Stimulated activated CD8-positive, alpha-beta memory T cell treated with anti-CD3 and anti-CD28 coated beads, Interleukin-15, amount 100 ng/mL, for 4 hours (primary cell): Measurements from ENCODE around the gene ACACA.

Experiments
- DNase-seq, 2 donors: peaks; one replicate each; pipeline ENCODE4 v3.0.0-alpha.2; 2020; ENCODE audit warnings: low read depth in 2 of 2

ACACA gene

DNA sequence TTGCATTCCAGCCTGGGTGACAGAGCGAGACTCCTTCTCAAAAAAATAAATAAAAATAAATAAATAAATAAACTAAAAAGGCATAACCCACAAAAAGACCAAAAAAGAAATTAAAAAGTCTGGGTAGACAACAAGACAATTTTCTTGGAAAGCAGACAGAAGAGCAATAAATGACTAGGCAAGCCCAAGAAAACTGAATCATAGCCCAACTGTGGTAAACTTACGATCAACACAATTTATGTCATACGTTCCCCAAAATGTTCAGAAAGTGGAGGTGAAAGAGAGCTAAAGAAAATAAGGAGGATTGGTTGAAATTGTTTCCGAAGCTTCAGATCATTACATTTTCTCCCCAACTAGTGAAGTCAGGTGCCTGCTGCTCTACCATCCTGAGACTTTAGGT, 62.1 kb downstream of the ACACA start:
- no peak for DNase-seq

DNA sequence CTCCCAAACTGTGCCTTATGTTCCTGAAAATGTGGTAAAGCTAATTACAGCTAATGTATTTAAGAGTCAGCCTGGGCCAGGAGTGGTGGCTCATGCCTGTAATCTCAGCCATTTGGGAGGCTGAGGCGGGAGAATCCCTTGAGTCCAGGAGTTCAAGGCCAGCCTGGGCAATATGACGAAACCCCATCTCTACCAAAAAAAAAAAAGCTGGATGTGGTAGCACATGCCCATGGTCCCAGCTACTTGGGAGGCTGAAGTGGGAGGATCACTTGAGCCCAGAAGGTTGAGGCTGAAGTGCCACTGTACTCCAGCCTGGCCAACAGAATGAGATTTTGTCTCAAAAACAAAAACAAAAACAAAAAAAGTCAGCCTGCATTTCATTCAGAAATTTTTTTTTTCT, 64.0 kb downstream of the ACACA start:
- DNase-seq, result no peak

DNA sequence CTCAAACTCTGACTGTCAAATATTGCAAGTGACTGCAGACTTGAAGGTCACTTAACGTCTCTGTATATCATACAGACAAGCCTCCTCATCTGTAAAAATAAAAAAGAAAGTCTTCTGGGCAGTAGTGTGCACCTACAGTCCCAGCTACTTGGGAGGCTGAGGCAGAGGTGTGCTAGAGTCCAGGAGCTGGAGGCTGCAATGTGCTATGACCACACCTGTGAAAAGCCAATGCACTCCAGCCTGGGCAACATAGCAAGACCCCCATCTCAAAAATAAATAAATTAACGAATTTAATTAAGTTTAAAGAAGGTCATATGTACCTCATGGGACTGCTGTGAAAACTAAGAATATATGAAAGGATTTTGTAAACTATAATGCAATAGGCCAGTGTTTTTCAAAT, 65.8 kb downstream of the ACACA start:
- DNase-seq, result no peak

DNA sequence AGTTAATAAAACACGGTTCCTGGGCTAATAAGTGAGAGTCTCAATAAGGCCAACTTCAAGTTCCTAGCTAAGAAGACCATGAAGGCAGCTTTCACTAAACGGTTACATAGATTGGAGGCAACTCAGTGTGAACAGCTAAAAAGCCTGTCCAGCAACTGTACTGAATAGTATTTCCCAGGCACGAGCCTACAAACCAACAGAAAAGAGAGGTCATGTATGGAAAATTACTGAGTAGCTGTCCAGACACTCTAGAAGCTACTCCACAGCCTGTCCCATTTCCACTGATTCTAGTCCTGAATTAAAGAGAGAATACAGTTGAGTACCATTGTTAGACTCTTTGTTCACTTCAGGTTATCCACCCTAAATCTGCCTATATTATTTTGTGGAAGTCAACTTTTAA, 67.3 kb downstream of the ACACA start:
- DNase-seq, result no peak

GRCh38 chr17:37338847-37339246, 67.8 kb downstream of the ACACA start:
- DNase-seq, result no peak

GRCh38 chr17:37327341-37328090, 79.1 kb downstream of the ACACA start:
- DNase-seq, result no peak

DNA sequence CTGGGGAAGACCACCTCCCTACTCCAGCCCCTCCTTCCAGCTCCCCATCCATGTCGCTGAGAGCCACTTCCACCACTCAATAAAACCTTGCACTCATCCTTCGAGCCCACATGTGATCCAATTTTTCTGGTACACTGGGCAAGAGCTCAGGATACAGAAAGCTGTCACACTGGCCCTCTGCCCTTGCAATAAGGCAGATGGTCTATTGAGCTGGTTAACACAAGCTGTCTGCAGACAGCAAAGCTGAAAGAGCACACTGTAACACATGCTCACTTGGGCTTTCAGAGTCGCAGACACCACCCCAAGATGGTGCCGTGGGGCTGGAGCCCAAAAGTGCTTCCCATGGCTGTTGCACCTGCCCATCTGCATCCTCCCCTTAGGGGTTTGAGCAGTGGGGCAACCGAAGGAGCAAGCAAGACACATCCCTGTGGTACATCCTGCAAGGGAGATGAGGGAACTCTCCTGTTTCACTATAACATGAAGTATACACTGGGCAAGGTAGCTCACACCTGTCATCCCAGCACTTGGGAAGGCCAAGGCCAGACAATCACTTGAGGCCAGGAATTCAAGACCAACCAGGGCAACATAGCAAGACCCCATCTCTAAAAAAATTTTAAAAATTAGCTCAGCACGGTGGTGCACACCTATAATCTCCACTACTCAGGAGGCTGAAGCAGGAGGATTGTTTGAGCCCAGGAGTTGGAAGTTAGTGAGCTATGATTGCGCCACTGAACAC, 83.6 kb downstream of the ACACA start:
- no peak for DNase-seq

DNA sequence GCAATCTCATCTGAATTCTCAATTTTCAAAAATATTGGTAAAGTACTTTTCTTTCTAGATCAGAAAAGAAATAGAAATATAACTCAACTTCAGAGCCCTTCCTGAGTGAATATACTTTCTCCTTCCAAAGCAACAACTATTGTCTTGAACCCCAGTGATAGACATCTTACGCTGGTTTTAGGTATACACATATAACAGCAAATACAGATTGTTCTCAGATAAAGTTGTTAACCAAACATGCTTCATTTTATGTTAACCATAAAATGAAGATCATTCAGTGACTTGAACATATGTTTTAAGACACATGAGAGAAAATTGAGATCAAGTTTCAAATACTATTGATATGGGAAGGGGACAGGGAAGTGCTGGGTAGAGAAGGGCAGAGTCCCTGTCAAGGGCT, 84.5 kb downstream of the ACACA start:
- no peak for DNase-seq

- no peak for DNase-seq
Measured at GRCh38 chr17:37318931-37319594, 87.6 kb downstream of the ACACA start.

DNA sequence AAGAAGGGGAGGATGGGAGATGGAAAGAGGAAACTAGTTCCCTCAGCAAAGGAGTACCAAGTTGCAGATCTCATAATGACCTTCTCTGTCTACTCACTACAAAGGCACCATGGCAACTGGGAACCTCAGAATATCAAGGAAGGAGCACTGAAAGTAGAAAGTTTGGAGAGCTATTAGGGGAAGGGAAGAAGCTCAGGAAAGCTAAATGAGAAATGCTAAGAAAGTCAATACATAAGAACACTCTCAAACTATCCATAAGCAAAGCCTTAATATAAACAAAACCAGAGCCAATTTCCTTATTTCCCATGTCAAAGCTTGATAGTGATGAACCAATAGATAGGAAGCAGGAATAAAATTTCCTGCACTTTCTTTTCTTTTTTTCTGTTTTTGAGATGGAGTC, 88.8 kb downstream of the ACACA start:
- DNase-seq, result no peak

DNA sequence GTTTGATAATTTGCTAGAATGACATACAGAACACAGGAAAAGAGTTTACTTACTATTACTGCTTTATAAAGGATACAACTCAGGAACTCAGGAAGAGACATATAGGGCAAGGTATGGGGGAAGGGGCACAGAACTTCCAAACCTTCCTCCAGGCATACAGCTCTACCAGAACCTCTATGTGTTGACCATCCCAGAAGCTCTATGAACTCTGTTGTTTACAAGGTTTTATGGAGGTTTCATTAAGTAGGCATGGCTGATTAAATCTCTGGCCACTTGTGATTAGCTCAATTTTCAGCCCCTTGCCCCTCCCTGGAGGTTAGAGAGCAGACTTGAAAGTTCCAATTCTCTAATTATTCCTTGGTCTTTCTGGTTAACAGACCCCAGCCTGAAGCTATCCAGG, 91.0 kb downstream of the ACACA start:
- DNase-seq, result no peak

DNA sequence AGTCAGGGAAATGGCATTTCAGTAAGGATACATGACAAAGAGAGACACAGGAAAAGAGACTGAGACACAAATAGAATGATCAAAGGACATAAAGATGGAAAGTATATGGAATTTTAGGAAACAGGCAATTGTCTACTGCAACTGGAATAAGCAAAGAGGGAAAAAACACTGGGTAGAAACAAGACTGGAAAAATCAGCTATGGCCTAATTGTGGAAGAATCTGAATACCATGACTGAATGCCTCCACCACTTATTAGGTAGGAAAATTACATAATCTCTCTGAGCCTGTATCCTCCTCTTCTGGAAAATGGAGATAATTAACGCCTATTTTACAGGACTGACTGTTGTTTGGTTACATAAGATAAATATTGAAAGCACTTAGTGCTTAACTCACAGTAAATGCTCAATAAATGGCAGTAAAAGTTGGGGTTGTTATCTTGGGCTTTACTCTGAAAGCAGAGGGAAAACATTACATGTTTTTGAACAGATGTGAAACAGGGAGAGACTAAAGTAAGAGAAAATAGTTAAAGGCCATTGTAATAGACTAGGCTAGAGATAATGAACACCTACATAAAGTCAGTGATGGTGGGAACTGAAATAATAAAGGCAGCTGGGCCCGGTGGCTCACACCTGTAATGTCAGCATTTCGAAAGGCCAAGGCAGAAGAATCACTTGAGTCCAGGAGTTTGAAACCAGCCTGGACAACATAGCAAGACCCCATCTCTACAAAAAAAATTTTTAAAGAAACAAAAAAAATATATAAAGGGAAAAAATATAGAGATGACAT, 94.3 kb downstream of the ACACA start:
- DNase-seq, result no peak

DNA sequence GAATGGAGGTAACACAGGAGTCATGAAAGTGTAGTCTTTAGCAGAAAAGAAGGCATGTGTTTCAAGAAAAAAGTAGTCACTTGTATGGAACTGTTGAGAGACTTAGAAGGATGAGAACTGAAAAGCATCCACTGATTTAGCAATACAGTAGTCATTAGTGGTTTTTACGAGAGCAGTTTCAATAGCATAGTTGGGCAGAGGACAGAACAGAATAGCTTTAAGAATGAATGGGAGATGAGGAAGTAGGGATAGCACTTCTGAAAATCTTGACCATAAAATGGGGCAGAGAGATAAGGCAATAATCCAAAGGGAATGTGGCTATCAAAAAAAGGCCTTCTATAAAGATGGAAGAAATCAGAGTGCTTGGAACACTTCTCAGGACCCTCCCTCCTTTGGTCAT, 95.7 kb downstream of the ACACA start:
- DNase-seq, result no peak

- no peak for DNase-seq
Measured at GRCh38 chr17:37309051-37309450, 97.6 kb downstream of the ACACA start.

DNA sequence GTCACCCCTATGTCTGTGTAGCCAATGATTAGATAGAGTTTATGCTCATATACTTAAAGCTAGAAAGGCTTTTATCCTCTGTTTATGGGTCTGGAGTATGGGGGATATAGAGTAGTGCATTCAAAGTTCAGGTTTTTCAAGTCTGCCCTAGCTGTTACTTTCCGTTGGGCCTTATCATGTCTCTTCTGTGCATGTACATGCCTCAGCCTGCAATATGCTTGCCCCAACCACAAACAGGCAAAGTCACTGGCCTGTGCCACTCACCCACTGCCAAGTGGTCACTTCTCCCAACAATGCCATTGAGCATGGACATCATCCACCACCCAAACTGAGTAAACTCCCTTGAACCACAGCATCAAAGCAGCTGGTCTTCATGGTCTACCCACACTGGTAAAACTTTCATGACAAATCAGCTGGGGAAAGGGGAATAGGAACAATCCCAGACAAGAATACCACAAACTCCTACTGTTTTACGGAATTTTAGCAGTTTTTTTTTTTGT, 101.2 kb downstream of the ACACA start:
- DNase-seq, result no peak

DNA sequence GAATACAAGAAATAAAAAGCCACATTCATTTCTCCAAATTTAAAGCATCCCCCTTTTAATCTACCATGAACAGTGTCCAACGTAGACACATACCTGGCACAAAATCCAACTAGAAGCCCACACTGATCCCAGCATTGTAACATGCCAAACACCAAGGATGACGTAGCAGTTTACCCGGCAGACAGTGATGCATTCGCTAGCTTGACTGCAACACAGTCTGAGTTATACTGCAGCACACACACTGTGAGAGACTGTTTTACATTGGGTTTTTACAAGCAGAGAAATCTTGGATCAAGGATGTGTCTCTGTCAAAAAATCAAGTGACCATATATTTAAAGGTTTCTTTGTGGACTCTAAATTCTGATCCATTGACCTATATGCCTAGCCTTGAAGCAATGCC, 105.3 kb downstream of the ACACA start:
- DNase-seq, result no peak

DNA sequence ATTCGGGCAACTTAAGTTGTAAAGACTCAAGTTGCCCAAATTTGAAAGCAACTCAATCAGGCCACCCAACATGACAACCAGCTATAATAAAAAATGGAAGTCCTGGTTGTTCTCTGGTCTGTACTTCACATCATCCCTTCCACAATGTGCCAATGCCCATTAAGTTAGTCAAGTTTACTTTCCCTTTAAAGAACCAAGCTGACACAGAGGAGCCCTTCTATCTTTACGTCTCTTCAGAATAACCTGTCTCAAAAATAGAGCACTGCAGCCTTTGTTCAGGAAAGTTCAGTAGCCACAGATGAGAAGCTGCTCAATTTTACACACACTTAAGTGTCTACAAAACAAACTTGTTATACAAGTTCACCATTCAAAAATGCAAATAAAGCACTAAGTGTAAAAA, 106.0 kb downstream of the ACACA start:
- no peak for DNase-seq

DNA sequence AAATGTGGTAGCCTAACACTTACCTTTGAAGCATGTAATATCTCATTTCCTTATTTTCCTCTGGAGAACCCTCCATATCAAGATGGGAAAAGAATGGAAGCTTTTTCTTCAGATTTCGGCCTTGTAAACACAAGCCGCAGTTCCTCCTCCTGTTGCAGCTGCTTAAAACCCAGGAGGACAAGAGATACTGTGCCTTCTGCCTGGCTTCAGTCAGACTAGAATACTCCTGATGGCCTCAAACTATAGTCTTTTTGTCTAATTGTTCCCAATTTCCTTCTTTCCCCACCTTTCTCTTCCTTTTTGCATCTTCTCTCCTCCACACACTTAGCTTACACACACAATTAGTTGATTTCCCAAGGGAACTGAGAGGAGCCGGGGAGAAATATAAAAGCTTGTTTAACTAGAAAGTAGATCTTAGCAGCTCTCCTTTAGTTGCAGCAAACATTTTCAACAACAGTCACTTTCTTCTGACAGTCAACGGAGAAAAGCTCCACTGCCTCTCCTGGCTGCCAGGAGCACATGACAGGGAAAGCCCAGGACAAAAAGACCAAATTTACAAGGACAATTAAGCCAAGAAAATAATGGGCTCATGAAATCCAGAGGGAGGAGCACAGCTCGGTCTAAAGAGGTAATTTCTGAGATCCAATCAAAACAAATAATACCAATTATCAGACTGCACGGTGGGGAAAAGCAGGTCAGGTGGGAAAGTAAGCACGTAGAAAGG, 107.2 kb downstream of the ACACA start:
- no peak for DNase-seq

DNA sequence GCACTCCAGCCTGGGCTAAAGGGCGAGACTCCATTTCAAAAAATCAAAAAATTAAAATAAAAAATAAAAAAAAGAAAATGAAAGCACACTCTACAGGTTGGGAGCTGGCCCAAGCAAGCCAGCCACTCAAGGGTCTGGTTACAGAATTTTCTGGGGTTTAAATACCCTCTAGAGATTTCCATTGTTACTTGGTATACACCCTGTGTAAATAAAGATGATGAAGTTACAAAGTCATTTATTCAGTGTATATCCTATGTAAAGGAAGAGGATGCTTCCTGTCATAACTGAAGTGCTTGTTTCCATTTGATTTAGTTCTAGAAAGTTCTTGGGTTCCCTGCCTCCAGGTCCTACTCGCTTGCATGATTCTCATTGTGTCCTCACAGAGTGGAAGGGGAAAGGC, 110.7 kb downstream of the ACACA start:
- DNase-seq, result no peak

- DNase-seq, result no peak
Measured at GRCh38 chr17:37294888-37295287, 111.7 kb downstream of the ACACA start.

- no peak for DNase-seq
Measured at GRCh38 chr17:37293770-37294169, 112.9 kb downstream of the ACACA start.
